HCT116 (cell line): ENCODE data around the gene SIRT7. TPM values are rescaled to one million over a fixed set of nuclear protein-coding genes. Genes with fewer than 3 reads are reported as not detected.
A peak's percentile ranks its signal among the peaks of the same experiment; 100 is the strongest.

Experiments used
- ATAC-seq: fragments of 200-7000 bp; cut with Tn5 transposase; 2 replicates; pipeline ENCODE4 v1.9.1; 2020; ENCODE audit warnings: mild to moderate bottlenecking, moderate library complexity
- BruUV-seq: library from RNA; stranded (reverse); fragments of 400-500 nt; replicated peaks from 2 replicates; lab custom pipeline; 2021; lab: Mats Ljungman, UMichigan
- CTCF ChIA-PET: fragments of 300-600 bp; sonication (Branson Sonifier 250); formaldehyde crosslinking; loops from one replicate; lab custom pipeline; 2021; ENCODE audit warnings: antibody characterized with exemption; lab: Charles Lee
- POLR2A ChIA-PET: fragments of 300-600, 350-600 bp; sonication (Branson Sonifier 250); formaldehyde crosslinking; loops from one replicate; lab custom pipeline; 2021; ENCODE audit warnings: antibody characterized with exemption; lab: Charles Lee
- RAD21 ChIA-PET, 2 experiments: fragments of 300-600 bp; sonication (Branson Sonifier 250); formaldehyde crosslinking; loops; one replicate each; lab custom pipeline; 2023; ENCODE audit warnings: low total read pairs in 2 of 2; ENCODE audit not compliant: uncharacterized antibody in 2 of 2, unreplicated experiment in 2 of 2, low non-redundant PET in 1 of 2; lab: Charles Lee
- DNase-seq: peaks from one replicate; pipeline ENCODE4 v3.0.0-alpha.2; 2010; ENCODE audit warnings: low read depth, low spot score
- H2AFZ ChIP-seq: fragments of 200-600 bp; shearing (Covaris generic), sonication (generic); 2 replicates; pipeline ENCODE4 v1.6.1; 2017; ENCODE audit warnings: low read depth, mixed run types, mixed read lengths, antibody characterized with exemption, low read length; ENCODE audit not compliant: poor library complexity, severe bottlenecking
- H3K27ac ChIP-seq: 2 replicates; pipeline ENCODE4 v1.5.1; 2012; ENCODE audit warnings: low read depth, low read length
- H3K27me3 ChIP-seq: fragments of 200-600 bp; sonication (generic); 2 replicates; pipeline ENCODE4 v1.6.1; 2016; ENCODE audit warnings: mixed run types, low read length, mixed read lengths; ENCODE audit not compliant: insufficient read depth
- H3K36me3 ChIP-seq, 2 experiments: fragments of 200-500 bp in 1 of 2; fragments of 200-600 bp in 1 of 2; sonication (Bioruptor generic) in 1 of 2; sonication (generic) in 1 of 2; 2 replicates each; pipeline versions ENCODE4 v1.5.1 to v1.6.1; 2014 to 2016; ENCODE audit warnings: low read length in 2 of 2, inconsistent platforms in 1 of 2, mixed read lengths in 1 of 2, mixed run types in 1 of 2; ENCODE audit not compliant: insufficient read depth in 2 of 2, control insufficient read depth in 1 of 2
- H3K4me1 ChIP-seq, 2 experiments: fragments of 200-600 bp in 1 of 2; sonication (generic) in 1 of 2; 2 replicates each; pipeline versions ENCODE4 v1.5.1 to v1.6.1; 2012 to 2017; ENCODE audit warnings: low read length in 2 of 2, inconsistent platforms in 1 of 2, mild to moderate bottlenecking in 1 of 2, mixed read lengths in 1 of 2, mixed run types in 1 of 2, moderate library complexity in 1 of 2; ENCODE audit not compliant: insufficient read depth in 2 of 2, control insufficient read depth in 1 of 2
- H3K4me2 ChIP-seq: fragments of 200-600 bp; sonication (generic); 2 replicates; pipeline ENCODE4 v1.6.1; 2017; ENCODE audit warnings: mixed run types, low read length, mixed read lengths
- H3K4me3 ChIP-seq, 2 experiments: fragments of 200-600 bp in 1 of 2; sonication (generic) in 1 of 2; replicated peaks in 1 of 2; 2 replicates each; pipeline ENCODE4 v1.5.1; 2011 to 2016; ENCODE audit warnings: low read length in 2 of 2, control low read depth in 1 of 2, low read depth in 1 of 2, mild to moderate bottlenecking in 1 of 2, mixed read lengths in 1 of 2, mixed run types in 1 of 2
- H3K79me2 ChIP-seq: fragments of 200-600 bp; sonication (generic); 2 replicates; pipeline ENCODE4 v1.6.1; 2017; ENCODE audit warnings: mild to moderate bottlenecking, mixed run types, low read length, moderate library complexity, mixed read lengths; ENCODE audit not compliant: insufficient read depth
- H3K9ac ChIP-seq: fragments of 200-600 bp; sonication (generic); 2 replicates; pipeline ENCODE4 v1.6.1; 2016; ENCODE audit warnings: low read length, mixed read lengths
- H3K9me2 ChIP-seq: fragments of 200-600 bp; sonication (generic), shearing (Covaris generic); 2 replicates; pipeline ENCODE4 v1.6.1; 2017; ENCODE audit warnings: mixed run types, mild to moderate bottlenecking, moderate library complexity; ENCODE audit not compliant: insufficient read depth
- H3K9me3 ChIP-seq, 2 experiments: fragments of 200-500 bp in 1 of 2; fragments of 200-600 bp in 1 of 2; sonication (Bioruptor generic) in 1 of 2; sonication (generic) in 1 of 2; 2 replicates each; pipeline ENCODE4 v1.6.1; 2014 to 2017; ENCODE audit warnings: low read length in 2 of 2, mixed read lengths in 2 of 2, inconsistent platforms in 1 of 2, low read depth in 1 of 2, mild to moderate bottlenecking in 1 of 2, mixed run types in 1 of 2, moderate library complexity in 1 of 2; ENCODE audit not compliant: control insufficient read depth in 1 of 2, insufficient read depth in 1 of 2
- H4K20me1 ChIP-seq: fragments of 200-600 bp; sonication (generic), shearing (Covaris generic); 2 replicates; pipeline ENCODE4 v1.6.1; 2017; ENCODE audit warnings: mixed run types, mild to moderate bottlenecking, moderate library complexity; ENCODE audit not compliant: insufficient read depth
- CBX3 ChIP-seq: IDR thresholded peaks from 2 replicates; pipeline ENCODE4 v1.6.1; 2012; ENCODE audit warnings: low read depth
- CEBPB ChIP-seq: IDR thresholded peaks from 2 replicates; pipeline ENCODE4 v1.6.1; 2012; ENCODE audit warnings: low read depth
- CTCF ChIP-seq, 3 experiments: fragments of 200-600 bp in 1 of 3; sonication (generic) in 1 of 3; IDR thresholded peaks in 2 of 3; conservative IDR thresholded peaks in 1 of 3; 2 replicates each; pipeline ENCODE4 v1.5.1; 2012 to 2017; ENCODE audit warnings: low read depth in 2 of 3, low read length in 2 of 3, antibody characterized with exemption in 1 of 3, borderline replicate concordance in 1 of 3, control low read depth in 1 of 3, mild to moderate bottlenecking in 1 of 3, mixed read lengths in 1 of 3, mixed run types in 1 of 3, moderate library complexity in 1 of 3; ENCODE audit not compliant: insufficient read depth in 1 of 3
- EGR1 ChIP-seq: IDR thresholded peaks from 2 replicates; pipeline ENCODE4 v1.6.1; 2012; ENCODE audit warnings: low read depth
- ELF1 ChIP-seq: IDR thresholded peaks from 2 replicates; pipeline ENCODE4 v1.6.1; 2012; ENCODE audit warnings: low read depth, borderline replicate concordance
- FOSL1 ChIP-seq: IDR thresholded peaks from 2 replicates; pipeline ENCODE4 v1.6.1; 2012; ENCODE audit warnings: low read depth
- MAX ChIP-seq: IDR thresholded peaks from 2 replicates; pipeline ENCODE4 v1.6.1; 2012
- POLR2A ChIP-seq: IDR thresholded peaks from 2 replicates; pipeline ENCODE4 v1.7.0; 2011; ENCODE audit warnings: borderline replicate concordance; ENCODE audit not compliant: insufficient read depth, insufficient read length; ENCODE audit errors: extremely low read depth
- POLR2AphosphoS5 ChIP-seq: IDR thresholded peaks from 2 replicates; pipeline ENCODE4 v1.6.1; 2011; ENCODE audit warnings: mild to moderate bottlenecking, low read depth, low read length, moderate library complexity
- SIN3A ChIP-seq: IDR thresholded peaks from 2 replicates; pipeline ENCODE4 v1.6.1; 2012; ENCODE audit warnings: low read depth
- SRF ChIP-seq: IDR thresholded peaks from 2 replicates; pipeline ENCODE4 v1.6.1; 2012; ENCODE audit warnings: low read depth
- YY1 ChIP-seq: IDR thresholded peaks from 2 replicates; pipeline ENCODE4 v1.6.1; 2011; ENCODE audit warnings: low read length, low read depth, moderate library complexity, mild to moderate bottlenecking; ENCODE audit not compliant: insufficient replicate concordance; ENCODE audit errors: extremely low read depth
- ZBTB33 ChIP-seq: IDR thresholded peaks from 2 replicates; pipeline ENCODE4 v1.6.1; 2011; ENCODE audit warnings: mild to moderate bottlenecking, low read length, moderate library complexity; ENCODE audit not compliant: insufficient replicate concordance; ENCODE audit errors: extremely low read depth
- ZFX ChIP-seq: fragments of 450-650 bp; IDR thresholded peaks from 2 replicates; pipeline ENCODE4 v1.6.1; 2017
- ZNF274 ChIP-seq: fragments of 200-500 bp; sonication (Bioruptor generic); IDR thresholded peaks from 2 replicates; pipeline ENCODE4 v1.6.1; 2014; ENCODE audit warnings: mild to moderate bottlenecking, low read depth, low read length, inconsistent platforms
- intact Hi-C: fragments of 100-400 bp; cut with micrococcal nuclease; formaldehyde crosslinking; loops from 2 replicates; pipeline ENCODE4 v1.10.0; 2022
- total RNA-seq: library from RNA; stranded (reverse); gene quantifications from one replicate; pipeline ENCODE4 v1.2.1, GENCODE V29; 2021; ENCODE audit not compliant: unreplicated experiment

Gene SIRT7
- total RNA-seq, 1 experiment from 2014 or later: 62.6 TPM

- intact Hi-C loops: loop anchor here (1.0 kb wide), 1 partner anchor 63 kb away; no protein-coding TSS in a partner anchor
- ChIA-PET POLR2A (interaction anchor here (1.0 kb wide), 2 partner anchors 42 to 58 kb away, joined by 3 to 4 read pairs; no protein-coding TSS in a partner anchor), RAD21 (interaction anchor here (1.0 to 2.4 kb wide), 4 partner anchors 63 to 79 kb away, joined by 3 to 50 read pairs (median 25); partner anchors contain the start of genes CENPX (in 2 of the 2), LRRC45 (in 2 of the 2) and DCXR (in 1 of the 2)), CTCF (interaction anchor here (0.6 to 3.1 kb wide), 20 partner anchors 8 to 224 kb away, joined by 3 to 151 read pairs (median 4); partner anchors contain the start of genes ASPSCR1, CENPX, DCXR and LRRC45)
- no TSS peak for BruUV-seq
- peak overlapping the region; percentile 99 for H3K4me2 ChIP-seq
- H2AFZ ChIP-seq: no peak overlapping the region
- DNase-seq (no peak), ATAC-seq (no peak)
- no peaks in the 10 kb centered on the region for H3K79me2 ChIP-seq
- H3K9me3 ChIP-seq: no peaks in the 10 kb centered on the region
- no peak for TF ChIP-seq ELF1
- TF ChIP-seq POLR2AphosphoS5: no peak
- no peak for TF ChIP-seq ZNF274
- no peak for TF ChIP-seq CBX3
- TF ChIP-seq ZBTB33: no peak
- TF ChIP-seq POLR2A: no peak
- no peak for TF ChIP-seq EGR1
- TF ChIP-seq CTCF (IDR thresholded peaks at IDR 0.05 in 2 of 3, conservative IDR thresholded peaks at IDR 0.05 in 1 of 3; ENCODE audit: borderline replicate concordance in 1 of 3, insufficient read depth in 1 of 3, low read depth in 2 of 3, low read length in 2 of 3): no peak; a peak in 1 of 6 replicates
- TF ChIP-seq MAX: no peak
- TF ChIP-seq SIN3A: no peak
- TF ChIP-seq FOSL1: no peak
- no peak for TF ChIP-seq ZFX
- no peak for TF ChIP-seq YY1
- TF ChIP-seq SRF: no peak
- no peak for TF ChIP-seq CEBPB
- H3K36me3 ChIP-seq: no peaks in the 10 kb centered on the region
- H4K20me1 ChIP-seq: no peaks in the 10 kb centered on the region
- H3K9me2 ChIP-seq: no peaks in the 10 kb centered on the region
- peak overlapping the region in 1 of 2 experiments; percentile 69; a peak in 1 of 4 replicates for H3K4me3 ChIP-seq
- no peak overlapping the region for H3K9ac ChIP-seq
- H3K27ac ChIP-seq: peak overlapping the region; percentile 67; the same call in 1 of the 2 replicates
- no peaks in the 10 kb centered on the region for H3K27me3 ChIP-seq
- H3K4me1 ChIP-seq: peaks cover 11 to 22% of the 10 kb centered on the region in 2 experiments
Observed at GRCh38 chr17:81958633-81959342, 40.8 kb upstream of the SIRT7 start.
